Rectal smooth muscle tissue (tissue), 1 donor: ENCODE data around the gene ZBTB16.

Experiments used
- H3K27ac ChIP-seq: one replicate; pipeline ENCODE4 v1.7.0; 2013; ENCODE audit warnings: low read depth, low read length, inconsistent platforms
- H3K27me3 ChIP-seq: one replicate; pipeline ENCODE4 v1.7.0; 2013; ENCODE audit warnings: low read length; ENCODE audit not compliant: control insufficient read depth, insufficient read depth
- H3K36me3 ChIP-seq: one replicate; pipeline ENCODE4 v1.7.0; 2013; ENCODE audit warnings: low read length; ENCODE audit not compliant: control insufficient read depth, insufficient read depth
- H3K4me1 ChIP-seq: one replicate; pipeline ENCODE4 v1.7.0; 2013; ENCODE audit warnings: low read length; ENCODE audit not compliant: control insufficient read depth, insufficient read depth
- H3K4me3 ChIP-seq: one replicate; pipeline ENCODE4 v1.7.0; 2013; ENCODE audit warnings: low read length
- H3K9ac ChIP-seq: one replicate; pipeline ENCODE4 v1.7.0; 2013; ENCODE audit warnings: low read length

The ZBTB16 gene

GRCh38 chr11:114148013-114148382 is 88.5 kb downstream of the ZBTB16 start:
- Histone ChIP-seq H3K4me3 (no peak overlapping the region), H3K9ac (no peak overlapping the region), H3K36me3 (no peaks in the 10 kb centered on the region), H3K27me3 (no peaks in the 10 kb centered on the region), H3K27ac (peak overlapping the region; percentile 81), H3K4me1 (peaks cover 23% of the 10 kb centered on the region)

- H3K9ac ChIP-seq: no peak overlapping the region
- H3K4me1 ChIP-seq: peaks cover 14% of the 10 kb centered on the region
- H3K27ac ChIP-seq: no peak overlapping the region
- no peaks in the 10 kb centered on the region for H3K27me3 ChIP-seq
- H3K36me3 ChIP-seq: no peaks in the 10 kb centered on the region
- H3K4me3 ChIP-seq: no peak overlapping the region
Observed at GRCh38 chr11:114149689-114150407, 90.3 kb downstream of the ZBTB16 start.

GRCh38 chr11:114150671-114151070 is 91.2 kb downstream of the ZBTB16 start:
- Histone ChIP-seq H3K36me3 (no peaks in the 10 kb centered on the region), H3K4me1 (peaks cover 14% of the 10 kb centered on the region), H3K27ac (no peak overlapping the region), H3K9ac (no peak overlapping the region), H3K4me3 (no peak overlapping the region), H3K27me3 (no peaks in the 10 kb centered on the region)

- H3K27me3 ChIP-seq: no peaks in the 10 kb centered on the region
- H3K27ac ChIP-seq: no peak overlapping the region
- H3K4me1 ChIP-seq: peaks cover 14% of the 10 kb centered on the region
- H3K9ac ChIP-seq: no peak overlapping the region
- H3K4me3 ChIP-seq: no peak overlapping the region
- no peaks in the 10 kb centered on the region for H3K36me3 ChIP-seq
Observed at GRCh38 chr11:114151631-114152030, 92.1 kb downstream of the ZBTB16 start.

- Histone ChIP-seq H3K9ac (no peak overlapping the region), H3K27ac (no peak overlapping the region), H3K27me3 (no peaks in the 10 kb centered on the region), H3K36me3 (no peaks in the 10 kb centered on the region), H3K4me3 (no peak overlapping the region), H3K4me1 (peaks cover 9% of the 10 kb centered on the region)
Observed at GRCh38 chr11:114152162-114152561, 92.7 kb downstream of the ZBTB16 start.

GRCh38 chr11:114152785-114153184 is 93.3 kb downstream of the ZBTB16 start:
- Histone ChIP-seq H3K36me3 (no peaks in the 10 kb centered on the region), H3K27me3 (no peaks in the 10 kb centered on the region), H3K4me1 (peaks cover 4% of the 10 kb centered on the region), H3K27ac (no peak overlapping the region), H3K4me3 (no peak overlapping the region), H3K9ac (no peak overlapping the region)

GRCh38 chr11:114153224-114153623 is 93.7 kb downstream of the ZBTB16 start:
- Histone ChIP-seq H3K4me1 (peaks cover 5% of the 10 kb centered on the region), H3K27ac (no peak overlapping the region), H3K36me3 (no peaks in the 10 kb centered on the region), H3K27me3 (no peaks in the 10 kb centered on the region), H3K4me3 (no peak overlapping the region), H3K9ac (no peak overlapping the region)

- Histone ChIP-seq H3K27me3 (no peaks in the 10 kb centered on the region), H3K27ac (no peak overlapping the region), H3K4me1 (peaks cover 17% of the 10 kb centered on the region), H3K36me3 (no peaks in the 10 kb centered on the region), H3K9ac (no peak overlapping the region), H3K4me3 (no peak overlapping the region)
Observed at GRCh38 chr11:114154271-114155047, 94.9 kb downstream of the ZBTB16 start.

- no peaks in the 10 kb centered on the region for H3K36me3 ChIP-seq
- H3K4me3 ChIP-seq: no peak overlapping the region
- H3K27ac ChIP-seq: no peak overlapping the region
- peaks cover 21% of the 10 kb centered on the region for H3K4me1 ChIP-seq
- H3K27me3 ChIP-seq: no peaks in the 10 kb centered on the region
- H3K9ac ChIP-seq: no peak overlapping the region
Observed at GRCh38 chr11:114155116-114155515, 95.6 kb downstream of the ZBTB16 start.

- Histone ChIP-seq H3K36me3 (no peaks in the 10 kb centered on the region), H3K9ac (no peak overlapping the region), H3K4me1 (peaks cover 31% of the 10 kb centered on the region), H3K4me3 (no peak overlapping the region), H3K27me3 (no peaks in the 10 kb centered on the region), H3K27ac (no peak overlapping the region)
Observed at GRCh38 chr11:114156131-114156581, 96.6 kb downstream of the ZBTB16 start.

GRCh38 chr11:114156782-114157181 is 97.3 kb downstream of the ZBTB16 start:
- Histone ChIP-seq H3K9ac (no peak overlapping the region), H3K27ac (no peak overlapping the region), H3K36me3 (no peaks in the 10 kb centered on the region), H3K4me1 (peaks cover 37% of the 10 kb centered on the region), H3K4me3 (no peak overlapping the region), H3K27me3 (no peaks in the 10 kb centered on the region)

- H3K27ac ChIP-seq: peak overlapping the region; percentile 100
- H3K9ac ChIP-seq: no peak overlapping the region
Observed at GRCh38 chr11:114157476-114158050, 98.1 kb downstream of the ZBTB16 start.

More at GRCh38 chr11:114157476-114158050, 98.1 kb downstream of the ZBTB16 start:
- Histone ChIP-seq H3K27me3 (no peaks in the 10 kb centered on the region), H3K36me3 (no peaks in the 10 kb centered on the region), H3K4me1 (peaks cover 45% of the 10 kb centered on the region), H3K4me3 (no peak overlapping the region)
